ENCODE measurements around the gene RTP3.

- TF ChIP-seq POLR2A (IDR thresholded peaks at IDR 0.05; ENCODE audit: low read depth): no peak
- TF ChIP-seq CTCF (IDR thresholded peaks at IDR 0.05): no peak
These were observed 18.7 kb downstream of the RTP3 start for GRCh38 chr3:46516521-46516920.
